ENCODE results near the gene CEP112. TPM values are rescaled to one million over a fixed set of nuclear protein-coding genes. Genes with fewer than 3 reads are reported as not detected.

The CEP112 gene
- total and polyA plus RNA-seq, 9 of the 15 experiments (the other 6 are each of a cell fraction or from before 2014, with no cell fraction given): 0.84 TPM; not detected in 8

DNA sequence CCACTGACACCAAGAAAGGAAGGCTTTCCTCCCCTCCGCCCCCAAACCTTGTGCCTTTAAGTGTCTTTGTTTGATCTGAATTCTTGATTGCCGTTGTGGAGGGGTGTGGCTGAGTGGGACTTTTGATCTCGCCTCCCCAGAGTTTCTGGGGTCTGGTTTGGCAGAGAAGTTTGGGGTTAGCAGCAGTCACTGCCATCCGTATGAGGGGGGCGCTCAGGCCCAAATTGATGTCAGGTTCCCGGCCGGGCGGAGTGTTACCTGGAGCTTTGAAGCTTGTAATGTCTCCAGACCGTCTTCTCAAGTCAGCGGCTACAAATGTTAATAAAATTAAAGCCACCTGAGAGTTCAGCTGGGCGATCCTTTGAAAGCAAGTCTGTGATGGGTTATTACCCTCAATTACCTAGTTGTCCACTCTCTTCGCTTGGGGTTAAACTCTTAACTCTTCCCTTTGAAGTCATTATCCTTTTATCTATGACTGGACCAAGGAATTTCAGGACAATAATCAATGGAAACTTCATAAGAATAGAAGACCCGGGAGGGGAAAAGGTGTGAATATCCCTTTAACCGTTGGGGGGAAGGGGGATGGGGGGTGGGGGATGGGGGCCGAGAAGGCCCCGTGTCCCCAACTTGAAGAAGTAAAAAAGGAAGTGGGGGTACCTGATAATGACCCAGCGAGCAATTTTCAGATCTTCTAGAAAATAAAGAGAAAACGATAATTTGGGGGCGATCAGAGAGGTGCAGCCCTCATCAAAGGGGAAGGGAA is 598.7 kb downstream of the CEP112 start:
- Histone ChIP-seq H3K9ac (ENCODE audit: insufficient read depth in 1 of 2, low read depth in 2 of 2, low read length in 2 of 2) (no peak overlapping the region), H3K4me3 (no peak overlapping the region), H4K20me1 (replicated peaks; ENCODE audit: control insufficient read depth, insufficient read depth, low read length) (0 out of 2 replicates have a peak, but pooled peaks cover 4% of the 10 kb centered on the region), H3K4me1 (replicated peaks in 1 of 2; ENCODE audit: control insufficient read depth in 2 of 2, insufficient read depth in 2 of 2, low read length in 2 of 2) (no peaks in the 10 kb centered on the region), H3K9me1 (ENCODE audit: control insufficient read depth, insufficient read depth, low read length) (no peaks in the 10 kb centered on the region), H3K79me2 (ENCODE audit: control insufficient read depth, insufficient read depth, low read length) (no peaks in the 10 kb centered on the region), H2AFZ (ENCODE audit: low read depth, low read length) (no peak overlapping the region), H3K36me3 (ENCODE audit: control insufficient read depth, insufficient read depth, low read length) (no peaks in the 10 kb centered on the region), H3K9me3 (replicated peaks; ENCODE audit: control insufficient read depth, insufficient read depth, low read depth, low read length) (no peaks in the 10 kb centered on the region), H3K4me2 (ENCODE audit: insufficient read depth, low read length) (no peak overlapping the region), H3K27ac (ENCODE audit: extremely low read depth, low read depth, low read length) (no peak overlapping the region), H3K27me3 (ENCODE audit: control insufficient read depth in 2 of 2, insufficient read depth in 2 of 2, low read length in 2 of 2) (peaks cover 9 to 49% of the 10 kb centered on the region in 2 experiments; a peak in 4 of 5 replicates)
- CTCF ChIA-PET (ENCODE audit: low intra/inter-chr PET ratio): interaction anchor here (0.7 kb wide), 1 partner anchor 299 kb away, joined by 5 read pairs; no protein-coding TSS in a partner anchor
- no peak for TF ChIP-seq ESRRB (CRISPR knock-in tag; IDR thresholded peaks at IDR 0.05; ENCODE audit: borderline replicate concordance)
- no peak for TF ChIP-seq ATF7 (IDR thresholded peaks at IDR 0.05)
- no peak for TF ChIP-seq FOXM1 (IDR thresholded peaks at IDR 0.05; ENCODE audit: low read depth)
- no peak for TF ChIP-seq FOXM1 (CRISPR knock-in tag; IDR thresholded peaks at IDR 0.05; ENCODE audit: low read depth)
- no peak for TF ChIP-seq HNRNPH1 (optimal IDR thresholded peaks at IDR 0.05; ENCODE audit: low read depth, low read length)
- no peak for TF ChIP-seq ETS2 (tag; IDR thresholded peaks at IDR 0.05; ENCODE audit: borderline replicate concordance, poor library complexity, severe bottlenecking)
- TF ChIP-seq HNRNPK (IDR thresholded peaks at IDR 0.05; ENCODE audit: low read depth, low read length, poor library complexity, severe bottlenecking): no peak
- TF ChIP-seq CBFA2T3 (IDR thresholded peaks at IDR 0.05): no peak
- TF ChIP-seq, protein P1, sequence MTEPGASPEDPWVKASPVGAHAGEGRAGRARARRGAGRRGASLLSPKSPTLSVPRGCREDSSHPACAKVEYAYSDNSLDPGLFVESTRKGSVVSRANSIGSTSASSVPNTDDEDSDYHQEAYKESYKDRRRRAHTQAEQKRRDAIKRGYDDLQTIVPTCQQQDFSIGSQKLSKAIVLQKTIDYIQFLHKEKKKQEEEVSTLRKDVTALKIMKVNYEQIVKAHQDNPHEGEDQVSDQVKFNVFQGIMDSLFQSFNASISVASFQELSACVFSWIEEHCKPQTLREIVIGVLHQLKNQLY (CRISPR knock-in tag; conservative IDR thresholded peaks at IDR 0.05): no peak
- TF ChIP-seq POLR2A (conservative IDR thresholded peaks at IDR 0.05): no peak
- TF ChIP-seq FIP1L1 (IDR thresholded peaks at IDR 0.05; ENCODE audit: low read depth, low read length, poor library complexity, severe bottlenecking): no peak
- no peak for TF ChIP-seq JUN (IDR thresholded peaks at IDR 0.05; ENCODE audit: borderline replicate concordance, low read depth, low read length)
- TF ChIP-seq JUN (CRISPR knock-in tag; IDR thresholded peaks at IDR 0.05; ENCODE audit: borderline replicate concordance): no peak
- TF ChIP-seq ZSCAN29 (IDR thresholded peaks at IDR 0.05): no peak
- TF ChIP-seq, protein P2, sequence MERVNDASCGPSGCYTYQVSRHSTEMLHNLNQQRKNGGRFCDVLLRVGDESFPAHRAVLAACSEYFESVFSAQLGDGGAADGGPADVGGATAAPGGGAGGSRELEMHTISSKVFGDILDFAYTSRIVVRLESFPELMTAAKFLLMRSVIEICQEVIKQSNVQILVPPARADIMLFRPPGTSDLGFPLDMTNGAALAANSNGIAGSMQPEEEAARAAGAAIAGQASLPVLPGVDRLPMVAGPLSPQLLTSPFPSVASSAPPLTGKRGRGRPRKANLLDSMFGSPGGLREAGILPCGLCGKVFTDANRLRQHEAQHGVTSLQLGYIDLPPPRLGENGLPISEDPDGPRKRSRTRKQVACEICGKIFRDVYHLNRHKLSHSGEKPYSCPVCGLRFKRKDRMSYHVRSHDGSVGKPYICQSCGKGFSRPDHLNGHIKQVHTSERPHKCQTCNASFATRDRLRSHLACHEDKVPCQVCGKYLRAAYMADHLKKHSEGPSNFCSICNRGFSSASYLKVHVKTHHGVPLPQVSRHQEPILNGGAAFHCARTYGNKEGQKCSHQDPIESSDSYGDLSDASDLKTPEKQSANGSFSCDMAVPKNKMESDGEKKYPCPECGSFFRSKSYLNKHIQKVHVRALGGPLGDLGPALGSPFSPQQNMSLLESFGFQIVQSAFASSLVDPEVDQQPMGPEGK (CRISPR knock-in tag; IDR thresholded peaks at IDR 0.05; ENCODE audit: borderline replicate concordance): no peak
- TF ChIP-seq ZNF77 (CRISPR knock-in tag; IDR thresholded peaks at IDR 0.05): no peak
- no peak for TF ChIP-seq TAF15 (IDR thresholded peaks at IDR 0.05; ENCODE audit: low read depth, low read length)
- TF ChIP-seq SMARCA5 (IDR thresholded peaks at IDR 0.05): no peak
- TF ChIP-seq, protein P3, sequence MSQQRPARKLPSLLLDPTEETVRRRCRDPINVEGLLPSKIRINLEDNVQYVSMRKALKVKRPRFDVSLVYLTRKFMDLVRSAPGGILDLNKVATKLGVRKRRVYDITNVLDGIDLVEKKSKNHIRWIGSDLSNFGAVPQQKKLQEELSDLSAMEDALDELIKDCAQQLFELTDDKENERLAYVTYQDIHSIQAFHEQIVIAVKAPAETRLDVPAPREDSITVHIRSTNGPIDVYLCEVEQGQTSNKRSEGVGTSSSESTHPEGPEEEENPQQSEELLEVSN (IDR thresholded peaks at IDR 0.05; ENCODE audit: borderline replicate concordance in 1 of 2, extremely low read depth in 1 of 2, insufficient read depth in 1 of 2, insufficient read length in 1 of 2, low read depth in 1 of 2, low read length in 1 of 2, poor library complexity in 1 of 2, severe bottlenecking in 1 of 2): no peak
- BruUV-seq (replicated peaks): no TSS peak
- in situ Hi-C loops (cut with MboI): no loop called here
- no peak for FAIRE-seq
- under 1% methylated on average over 18 of the region's 19 CpGs for WGBS (ENCODE audit: insufficient coverage, low coverage, missing lambda C conversion rate)
- no peak for ATAC-seq
- intact Hi-C loops (cut with micrococcal nuclease): no loop called here
- POLR2A ChIA-PET: no interaction called here
- no peak for DNase-seq (ENCODE audit: extremely low read depth in 1 of 4, low spot score in 3 of 4)
